ENCODE results near the gene MRPL17. TPM values are rescaled to one million over a fixed set of nuclear protein-coding genes. Genes with fewer than 3 reads are reported as not detected.

MRPL17 gene
- total RNA-seq, 1 experiment from 2014 or later: 78.1 TPM

GRCh38 chr11:6640985-6641701 lies 42.0 kb downstream of the MRPL17 start:
- H3K9me2 ChIP-seq (replicated peaks; ENCODE audit: low read length): no peaks in the 10 kb centered on the region
- intact Hi-C loops (cut with micrococcal nuclease): no loop called here
- H3K36me3 ChIP-seq (ENCODE audit: low read depth, low read length): no peaks in the 10 kb centered on the region
- ChIA-PET CTCF (no interaction called here), POLR2A (ENCODE audit: unreplicated experiment) (no interaction called here)
- no peak for TF ChIP-seq EZH2phosphoT487 (IDR thresholded peaks at IDR 0.05; ENCODE audit: borderline replicate concordance, low read length)
- TF ChIP-seq EZH2 (IDR thresholded peaks at IDR 0.05; ENCODE audit: low read length, unreplicated experiment): no peak
- no peak for TF ChIP-seq CTCF (conservative IDR thresholded peaks at IDR 0.05; ENCODE audit: low read depth, low read length)
- H3K79me2 ChIP-seq (ENCODE audit: low read length): no peaks in the 10 kb centered on the region
- no peaks in the 10 kb centered on the region for H3K9me3 ChIP-seq (ENCODE audit: low read length)
- no peak overlapping the region for H3K9ac ChIP-seq (ENCODE audit: low read length)
- H3K4me3 ChIP-seq (ENCODE audit: low read length): no peak overlapping the region
- ATAC-seq: no peak
- H3F3A ChIP-seq (ENCODE audit: low read length, unreplicated experiment): no peaks in the 10 kb centered on the region
- H3K4me1 ChIP-seq (ENCODE audit: insufficient read depth, low read length): no peaks in the 10 kb centered on the region
- H3K4me2 ChIP-seq (ENCODE audit: low read length): no peak overlapping the region
- DNase-seq: no peak
- H4K20me1 ChIP-seq (ENCODE audit: low read length): no peaks in the 10 kb centered on the region
- no peak overlapping the region for H3K27ac ChIP-seq (ENCODE audit: low read length)
- no TSS peak for BruUV-seq (replicated peaks)
- no peak overlapping the region for H2AFZ ChIP-seq (ENCODE audit: low read length)
- H3K27me3 ChIP-seq (ENCODE audit: low read length): peaks cover 14% of the 10 kb centered on the region; the same call in 1 of the 2 replicates

DNA sequence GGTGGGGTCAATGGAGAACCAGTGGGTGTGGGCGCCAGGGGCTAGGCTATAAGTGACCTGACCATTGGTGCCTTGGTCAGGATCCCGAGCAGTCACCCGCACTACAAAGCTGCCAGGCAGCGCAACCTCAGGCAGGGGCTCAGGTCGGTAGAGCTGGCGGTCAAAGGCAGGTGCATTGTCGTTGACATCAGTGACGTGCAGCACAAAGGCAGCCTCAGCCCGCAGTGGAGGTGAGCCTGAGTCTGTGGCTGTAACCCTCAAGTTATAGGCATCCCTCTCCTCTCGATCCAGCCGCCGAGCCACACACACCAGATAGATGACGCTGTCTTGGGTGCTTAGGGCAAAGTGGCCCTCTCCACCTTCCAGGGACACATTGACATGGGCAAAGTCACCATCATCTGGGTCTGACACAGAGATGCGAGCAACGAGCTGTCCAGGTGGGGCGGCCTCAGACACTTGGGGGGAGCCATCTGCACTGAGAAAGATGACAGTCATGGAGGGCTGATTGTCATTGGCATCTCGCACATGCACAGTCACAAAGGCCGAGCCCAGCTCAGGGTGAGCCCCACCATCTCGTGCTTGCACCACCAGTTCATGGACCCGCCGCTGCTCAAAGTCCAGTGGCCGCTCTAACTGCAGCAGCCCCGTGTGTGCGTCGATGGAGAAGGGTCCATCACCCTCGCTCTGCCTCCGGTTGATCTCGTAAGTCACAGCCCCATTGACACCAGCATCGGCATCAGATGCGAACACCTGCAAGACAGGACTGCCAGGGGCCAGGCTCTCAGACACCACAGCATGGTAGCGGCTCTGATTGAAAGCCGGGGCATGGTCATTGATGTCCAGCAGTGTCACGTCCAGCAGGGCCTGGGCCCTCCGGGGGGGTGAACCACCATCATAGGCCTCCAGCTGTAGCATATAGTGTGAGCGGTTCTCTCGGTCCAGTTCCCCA lies 42.8 kb downstream of the MRPL17 start:
- Histone ChIP-seq H3K79me2 (ENCODE audit: low read length) (no peaks in the 10 kb centered on the region), H3K9me2 (replicated peaks; ENCODE audit: low read length) (no peaks in the 10 kb centered on the region), H3F3A (ENCODE audit: low read length, unreplicated experiment) (no peaks in the 10 kb centered on the region), H3K27me3 (ENCODE audit: low read length) (peaks cover 14% of the 10 kb centered on the region; the same call in 1 of the 2 replicates), H4K20me1 (ENCODE audit: low read length) (no peaks in the 10 kb centered on the region), H3K9ac (ENCODE audit: low read length) (no peak overlapping the region), H2AFZ (ENCODE audit: low read length) (no peak overlapping the region), H3K4me1 (ENCODE audit: insufficient read depth, low read length) (no peaks in the 10 kb centered on the region), H3K27ac (ENCODE audit: low read length) (no peak overlapping the region), H3K36me3 (ENCODE audit: low read depth, low read length) (no peaks in the 10 kb centered on the region), H3K4me3 (ENCODE audit: low read length) (no peak overlapping the region), H3K4me2 (ENCODE audit: low read length) (no peak overlapping the region), H3K9me3 (ENCODE audit: low read length) (no peaks in the 10 kb centered on the region)
- BruUV-seq (replicated peaks): no TSS peak
- intact Hi-C loops (cut with micrococcal nuclease): no loop called here
- no peak for DNase-seq
- POLR2A ChIA-PET (ENCODE audit: unreplicated experiment): no interaction called here
- CTCF ChIA-PET: no interaction called here
- ATAC-seq: no peak
- no peak for TF ChIP-seq CTCF (conservative IDR thresholded peaks at IDR 0.05; ENCODE audit: low read depth, low read length)
- TF ChIP-seq EZH2phosphoT487 (IDR thresholded peaks at IDR 0.05; ENCODE audit: borderline replicate concordance, low read length): no peak
- TF ChIP-seq EZH2 (IDR thresholded peaks at IDR 0.05; ENCODE audit: low read length, unreplicated experiment): no peak
